Measurements from ENCODE around the gene AARS2. TPM values are rescaled to one million over a fixed set of nuclear protein-coding genes. Genes with fewer than 3 reads are reported as not detected.

Gene AARS2
- total and polyA plus RNA-seq, 2 of the 4 experiments (the other 2 are of a cell fraction): 9.1 to 10.4 TPM

GRCh38 chr6:44353336-44353735 is 40.2 kb upstream of the AARS2 start:
- no peaks in the 10 kb centered on the region for H4K20me1 ChIP-seq (ENCODE audit: insufficient read depth, low read length)
- no peaks in the 10 kb centered on the region for H3K9me1 ChIP-seq (ENCODE audit: insufficient read depth, low read length)
- H4K8ac ChIP-seq (ENCODE audit: low read depth in 2 of 2, low read length in 2 of 2): no peak overlapping the region
- POLR2A ChIA-PET (ENCODE audit: unreplicated experiment): no interaction called here
- H2BK20ac ChIP-seq (ENCODE audit: low read depth, low read length): no peak overlapping the region
- no peaks in the 10 kb centered on the region for H3K36me3 ChIP-seq (ENCODE audit: control insufficient read depth, insufficient read depth, low read length)
- H3K14ac ChIP-seq (replicated peaks; ENCODE audit: low read depth, low read length): no peak overlapping the region
- CTCF ChIA-PET: no interaction called here
- no peak overlapping the region for H3K23ac ChIP-seq (ENCODE audit: low read depth, low read length)
- in situ Hi-C loops (cut with MboI; ENCODE audit: low sequenced_read_pairs): no loop called here
- no peak overlapping the region for H3K4me3 ChIP-seq (ENCODE audit: insufficient read depth, low read depth, low read length)
- no peak overlapping the region for H3K4ac ChIP-seq (ENCODE audit: low read depth, low read length)
- no peak overlapping the region for H3K27ac ChIP-seq (ENCODE audit: insufficient read depth, low read length)
- no peak overlapping the region for H2BK15ac ChIP-seq (ENCODE audit: low read depth, low read length)
- BruUV-seq (replicated peaks): no TSS peak
- H3K9me3 ChIP-seq (ENCODE audit: control insufficient read depth, insufficient read depth, low read length): peaks cover 2% of the 10 kb centered on the region
- no peak for ATAC-seq (ENCODE audit: low read depth)
- H2BK120ac ChIP-seq (ENCODE audit: low read depth, low read length): no peak overlapping the region
- H3K4me1 ChIP-seq (ENCODE audit: control insufficient read depth, insufficient read depth, low read length): no peaks in the 10 kb centered on the region
- no peak overlapping the region for H3K18ac ChIP-seq (ENCODE audit: low read depth, low read length)
- H3K56ac ChIP-seq (ENCODE audit: extremely low read depth, insufficient read depth, low read length): no peak overlapping the region
- H2AFZ ChIP-seq (replicated peaks; ENCODE audit: low read length, poor library complexity): no peak overlapping the region
- no peak for DNase-seq
- TF ChIP-seq, protein P1, sequence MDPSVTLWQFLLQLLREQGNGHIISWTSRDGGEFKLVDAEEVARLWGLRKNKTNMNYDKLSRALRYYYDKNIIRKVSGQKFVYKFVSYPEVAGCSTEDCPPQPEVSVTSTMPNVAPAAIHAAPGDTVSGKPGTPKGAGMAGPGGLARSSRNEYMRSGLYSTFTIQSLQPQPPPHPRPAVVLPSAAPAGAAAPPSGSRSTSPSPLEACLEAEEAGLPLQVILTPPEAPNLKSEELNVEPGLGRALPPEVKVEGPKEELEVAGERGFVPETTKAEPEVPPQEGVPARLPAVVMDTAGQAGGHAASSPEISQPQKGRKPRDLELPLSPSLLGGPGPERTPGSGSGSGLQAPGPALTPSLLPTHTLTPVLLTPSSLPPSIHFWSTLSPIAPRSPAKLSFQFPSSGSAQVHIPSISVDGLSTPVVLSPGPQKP (IDR thresholded peaks at IDR 0.05; ENCODE audit: borderline replicate concordance, low read depth, low read length): no peak
- no peak for TF ChIP-seq CHD1 (IDR thresholded peaks at IDR 0.05; ENCODE audit: low read depth, low read length)
- WGBS, 2 experiments (ENCODE audit: extremely low coverage in 2 of 2, insufficient read length in 1 of 2): no CpG with 5 or more reads among the region's 2 CpGs
- no peak overlapping the region for H4K91ac ChIP-seq (ENCODE audit: insufficient read depth, low read depth, low read length)
- H2AK9ac ChIP-seq (replicated peaks; ENCODE audit: low read depth, low read length, poor library complexity): no peak overlapping the region
- no peak overlapping the region for H3K4me2 ChIP-seq (ENCODE audit: low read depth, low read length)
- H2AK5ac ChIP-seq (ENCODE audit: low read depth, low read length): no peak overlapping the region
- intact Hi-C loops (cut with micrococcal nuclease): no loop called here
- peaks cover 23% of the 10 kb centered on the region for H3K27me3 ChIP-seq (ENCODE audit: control insufficient read depth, insufficient read depth, low read length)
- no peak overlapping the region for H4K5ac ChIP-seq (ENCODE audit: low read depth, low read length)
- H3K79me1 ChIP-seq (ENCODE audit: low read depth in 1 of 2, low read length in 2 of 2): no peaks in the 10 kb centered on the region
- dilution Hi-C loops (cut with HindIII; ENCODE audit: low sequenced_read_pairs, unreplicated experiment): no loop called here
- H2BK5ac ChIP-seq (ENCODE audit: low read depth, low read length, poor library complexity, severe bottlenecking): no peak overlapping the region
- no peak overlapping the region for H3K9ac ChIP-seq (ENCODE audit: low read depth, low read length)

Data from IMR-90 (cell line).